HTERT RPE-1 (cell line): ENCODE results near the gene SLC38A10.

Source experiments
- in situ Hi-C: fragments of 300-500 bp; cut with MboI; formaldehyde crosslinking; loops from 4 replicates; pipeline ENCODE4 v1.14.3; 2020; ENCODE audit warnings: low sequenced_read_pairs

SLC38A10 gene

GRCh38 chr17:81210868-81211267 is 84.2 kb downstream of the SLC38A10 start:
- in situ Hi-C loops, result no loop called here

DNA sequence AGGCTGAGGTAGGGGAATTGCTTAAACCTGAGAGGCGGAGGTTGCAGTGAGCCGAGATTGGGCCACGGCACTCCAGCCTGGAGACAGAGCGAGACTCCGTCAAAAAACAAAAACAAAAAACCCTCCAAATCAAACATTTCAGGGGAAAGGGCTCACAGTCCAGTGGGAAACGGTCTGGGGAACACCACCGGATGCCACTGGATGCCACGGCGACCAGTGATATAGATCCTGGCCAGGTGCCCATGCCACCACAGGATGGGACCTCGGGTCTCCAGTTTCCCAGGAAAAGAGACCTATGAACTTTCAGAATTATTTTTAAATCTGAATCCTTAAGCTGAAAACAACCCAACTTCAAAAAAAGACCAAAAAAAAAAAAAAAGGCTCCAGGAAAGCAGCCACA is 84.6 kb downstream of the SLC38A10 start:
- in situ Hi-C loops, result no loop called here

- in situ Hi-C loops, result no loop called here
These were observed 86.0 kb downstream of the SLC38A10 start for GRCh38 chr17:81209141-81209540.

DNA sequence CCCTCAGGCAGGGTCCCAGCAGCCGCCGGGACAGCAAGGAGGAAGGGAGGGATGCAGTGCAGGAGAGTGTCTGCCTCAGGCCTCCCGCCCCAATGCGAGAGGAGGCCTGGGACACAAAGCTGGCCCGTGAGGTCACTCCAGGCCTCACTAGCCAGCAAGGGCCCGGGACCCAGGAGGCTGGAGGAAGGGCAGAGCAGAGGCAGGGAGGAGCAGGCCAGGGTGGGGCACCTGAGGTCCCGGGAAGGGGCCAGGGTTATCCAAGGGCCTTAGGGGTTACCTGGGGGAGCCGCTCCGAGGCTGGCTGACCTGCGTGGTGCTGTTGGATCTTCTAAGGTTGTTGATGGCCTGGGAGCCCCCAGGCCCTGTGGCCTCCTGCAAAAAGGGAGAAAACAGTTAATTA is 86.5 kb downstream of the SLC38A10 start:
- in situ Hi-C loops, result no loop called here

GRCh38 chr17:81207610-81208581 is 87.2 kb downstream of the SLC38A10 start:
- in situ Hi-C loops, result no loop called here

- in situ Hi-C loops, result no loop called here
These were observed 88.5 kb downstream of the SLC38A10 start for GRCh38 chr17:81206657-81207056.

DNA sequence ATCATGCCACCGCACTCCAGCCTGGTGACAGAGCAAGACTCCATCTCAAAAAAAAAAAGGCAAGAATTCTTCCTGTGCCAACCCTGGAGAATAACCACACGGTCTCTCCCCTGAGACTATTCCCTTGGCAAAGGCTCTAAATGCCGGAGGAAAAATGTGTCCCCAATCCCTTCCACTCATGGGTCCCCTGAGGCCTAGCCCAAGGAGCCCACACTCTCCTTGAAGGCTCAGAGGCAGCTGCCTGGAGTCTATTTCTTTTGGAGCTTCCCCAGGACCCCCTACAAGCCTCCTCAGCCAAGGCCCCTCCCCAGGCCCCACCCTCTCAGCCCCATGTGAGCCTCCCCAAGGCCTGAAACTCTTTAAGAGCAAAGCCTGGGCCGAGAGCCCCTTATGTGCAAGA is 88.9 kb downstream of the SLC38A10 start:
- in situ Hi-C loops, result no loop called here

DNA sequence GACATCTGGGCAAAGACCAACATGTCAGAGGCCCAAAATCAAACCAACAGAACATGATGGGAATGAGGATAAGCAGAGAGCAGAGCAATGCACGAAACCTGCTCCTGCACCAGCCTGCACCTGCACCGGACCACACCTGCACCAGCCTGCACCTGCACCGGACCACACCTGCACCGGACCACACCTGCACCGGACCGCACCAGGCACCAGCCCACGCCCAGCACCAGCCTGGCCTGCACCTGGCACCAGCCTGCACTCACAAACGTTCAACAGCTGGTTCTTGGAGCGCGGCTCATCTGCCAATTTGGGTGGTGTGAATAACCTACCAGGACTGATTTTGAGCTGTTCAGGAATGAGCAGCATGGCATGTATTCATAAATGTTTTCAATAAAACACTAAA is 90.5 kb downstream of the SLC38A10 start:
- in situ Hi-C loops, result no loop called here

DNA sequence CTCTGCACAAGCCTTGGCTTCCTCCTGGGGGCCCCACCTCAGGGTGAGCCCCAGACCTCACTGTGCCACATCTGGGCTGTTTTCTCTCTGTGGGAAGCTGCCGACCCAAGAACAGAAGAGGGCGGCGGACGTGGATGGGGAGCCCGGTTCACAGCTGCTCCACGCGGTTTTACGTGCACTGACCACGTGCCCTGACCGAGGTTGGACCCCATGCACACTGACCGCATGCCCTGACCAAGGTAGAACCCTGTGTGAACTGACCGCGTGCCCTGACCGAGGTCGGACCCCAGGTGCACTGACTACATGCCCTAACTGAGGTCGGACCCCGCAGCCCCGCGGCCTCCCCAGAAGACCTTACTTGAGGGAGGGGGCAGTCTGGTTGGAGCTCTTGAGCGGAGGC is 92.0 kb downstream of the SLC38A10 start:
- in situ Hi-C loops, result no loop called here

- in situ Hi-C loops, result no loop called here
These were observed 92.8 kb downstream of the SLC38A10 start for GRCh38 chr17:81202318-81202717.

DNA sequence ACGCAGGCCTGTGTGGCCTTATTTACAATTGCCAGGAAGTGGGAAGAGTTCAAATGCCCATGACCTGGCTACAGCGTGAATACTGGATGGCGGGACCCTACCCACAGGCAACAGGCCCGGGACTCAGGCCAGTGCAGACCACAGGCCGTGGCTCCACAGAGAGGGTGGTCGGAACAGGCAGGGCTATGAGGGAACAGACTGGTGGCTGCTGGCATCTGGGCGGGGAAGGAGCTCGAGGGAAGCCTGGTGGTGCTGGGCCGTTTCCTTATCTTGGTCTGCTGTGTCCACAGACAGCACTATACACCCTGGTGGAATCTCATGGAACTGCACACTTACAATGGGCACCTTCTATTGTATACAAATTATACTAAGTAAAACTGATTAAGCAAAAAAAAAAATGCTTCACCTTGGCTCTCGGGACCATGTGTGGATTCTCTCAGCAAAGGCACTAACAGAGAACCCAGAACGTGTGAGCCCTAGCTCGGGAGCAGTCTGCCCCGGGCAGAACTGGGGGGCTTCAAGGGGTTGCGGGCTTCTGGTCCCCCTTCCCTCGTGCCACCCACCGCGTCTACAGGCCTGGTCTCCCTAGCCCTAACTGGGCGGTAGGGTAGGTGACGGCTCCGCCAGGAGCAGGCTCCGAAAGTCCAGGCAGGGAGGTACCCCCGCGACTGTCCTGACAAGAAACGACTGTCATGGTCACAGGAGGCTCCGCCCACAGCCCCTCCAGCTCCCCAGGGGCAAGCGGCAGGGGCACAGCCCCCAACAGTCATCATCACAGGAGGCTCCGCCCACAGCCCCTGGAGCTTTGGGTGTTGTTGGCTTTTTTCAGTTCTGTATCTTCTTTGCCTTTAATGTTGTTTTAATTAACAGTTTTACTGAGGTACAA is 94.2 kb downstream of the SLC38A10 start:
- in situ Hi-C loops, result no loop called here

DNA sequence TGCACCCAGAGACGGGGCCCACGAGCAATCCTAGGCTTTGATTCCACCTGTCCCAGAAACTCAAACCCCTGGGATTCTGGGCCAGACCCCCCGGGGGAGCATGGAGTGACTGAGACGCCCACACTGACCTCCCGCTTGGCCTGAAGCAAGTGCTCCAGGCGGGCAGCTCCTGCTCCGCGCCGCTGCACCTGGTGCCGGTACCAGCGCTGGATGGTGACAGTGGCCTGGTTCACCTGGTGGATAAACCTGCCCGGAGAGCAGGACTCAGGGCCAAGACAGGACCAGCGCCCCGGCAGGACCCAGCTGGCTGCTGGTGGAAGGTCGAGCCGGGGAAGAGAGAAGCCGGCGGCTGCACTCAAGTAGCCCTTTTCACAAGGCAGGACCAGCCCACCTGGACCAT is 94.9 kb downstream of the SLC38A10 start:
- in situ Hi-C loops, result no loop called here

- in situ Hi-C loops, result no loop called here
These were observed 95.7 kb downstream of the SLC38A10 start for GRCh38 chr17:81199482-81199830.

GRCh38 chr17:81198826-81199481 is 96.2 kb downstream of the SLC38A10 start:
- in situ Hi-C loops, result no loop called here

DNA sequence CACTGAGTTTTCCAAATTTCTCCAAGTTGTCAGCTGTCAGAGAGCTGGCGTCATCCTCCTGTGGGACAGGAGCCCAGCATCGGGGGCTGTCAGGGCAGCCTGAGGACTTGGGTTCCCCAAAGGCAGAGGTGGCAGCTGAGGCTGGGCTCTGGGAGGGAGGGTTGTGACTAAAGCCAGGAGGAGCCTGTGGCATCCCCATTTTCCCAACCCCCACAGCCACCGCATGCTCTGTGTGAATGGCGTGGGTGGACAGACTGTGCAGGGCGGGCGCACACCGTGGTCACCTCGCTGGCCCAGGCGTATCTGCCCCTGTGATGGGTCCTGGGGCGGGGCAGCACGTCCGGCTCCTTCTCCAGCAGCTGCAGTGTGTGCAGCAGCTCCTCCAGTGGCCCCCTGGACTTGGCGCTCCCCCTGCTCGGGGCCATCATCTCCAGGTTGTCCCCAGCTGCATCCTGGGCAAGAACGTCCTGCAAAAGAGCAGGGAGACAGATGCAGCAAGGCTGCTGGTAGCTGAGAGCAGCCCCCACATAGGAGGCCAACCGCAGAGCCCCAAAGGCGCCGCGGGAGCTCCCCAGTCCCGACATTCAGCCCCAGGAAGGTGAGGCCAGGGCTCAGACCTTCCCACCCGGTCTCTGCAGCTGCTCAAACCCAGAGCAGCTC is 97.1 kb downstream of the SLC38A10 start:
- in situ Hi-C loops, result no loop called here

GRCh38 chr17:81197409-81197795 is 97.7 kb downstream of the SLC38A10 start:
- in situ Hi-C loops, result no loop called here

- in situ Hi-C loops, result no loop called here
These were observed 98.3 kb downstream of the SLC38A10 start for GRCh38 chr17:81196505-81197408.

- in situ Hi-C loops, result no loop called here
These were observed 99.1 kb downstream of the SLC38A10 start for GRCh38 chr17:81195941-81196495.
